HCT116 (cell line): ENCODE results near the gene SDF4. TPM values are rescaled to one million over a fixed set of nuclear protein-coding genes. Genes with fewer than 3 reads are reported as not detected.

Experiments
- ATAC-seq: fragments of 200-7000 bp; cut with Tn5 transposase; 2 replicates; pipeline ENCODE4 v1.9.1; 2020; ENCODE audit warnings: mild to moderate bottlenecking, moderate library complexity
- BruUV-seq: library from RNA; stranded (reverse); fragments of 400-500 nt; replicated peaks from 2 replicates; lab custom pipeline; 2021; lab: Mats Ljungman, UMichigan
- CTCF ChIA-PET: fragments of 300-600 bp; sonication (Branson Sonifier 250); formaldehyde crosslinking; loops from one replicate; lab custom pipeline; 2021; ENCODE audit warnings: antibody characterized with exemption; lab: Charles Lee
- POLR2A ChIA-PET: fragments of 300-600, 350-600 bp; sonication (Branson Sonifier 250); formaldehyde crosslinking; loops from one replicate; lab custom pipeline; 2021; ENCODE audit warnings: antibody characterized with exemption; lab: Charles Lee
- RAD21 ChIA-PET, 2 experiments: fragments of 300-600 bp; sonication (Branson Sonifier 250); formaldehyde crosslinking; loops; one replicate each; lab custom pipeline; 2023; ENCODE audit warnings: low total read pairs in 2 of 2; ENCODE audit not compliant: uncharacterized antibody in 2 of 2, unreplicated experiment in 2 of 2, low non-redundant PET in 1 of 2; lab: Charles Lee
- DNase-seq: peaks from one replicate; pipeline ENCODE4 v3.0.0-alpha.2; 2010; ENCODE audit warnings: low read depth, low spot score
- H2AFZ ChIP-seq: fragments of 200-600 bp; shearing (Covaris generic), sonication (generic); 2 replicates; pipeline ENCODE4 v1.6.1; 2017; ENCODE audit warnings: low read depth, mixed run types, mixed read lengths, antibody characterized with exemption, low read length; ENCODE audit not compliant: poor library complexity, severe bottlenecking
- H3K27ac ChIP-seq: 2 replicates; pipeline ENCODE4 v1.5.1; 2012; ENCODE audit warnings: low read depth, low read length
- H3K27me3 ChIP-seq: fragments of 200-600 bp; sonication (generic); 2 replicates; pipeline ENCODE4 v1.6.1; 2016; ENCODE audit warnings: mixed run types, low read length, mixed read lengths; ENCODE audit not compliant: insufficient read depth
- H3K36me3 ChIP-seq, 2 experiments: fragments of 200-500 bp in 1 of 2; fragments of 200-600 bp in 1 of 2; sonication (Bioruptor generic) in 1 of 2; sonication (generic) in 1 of 2; 2 replicates each; pipeline versions ENCODE4 v1.5.1 to v1.6.1; 2014 to 2016; ENCODE audit warnings: low read length in 2 of 2, inconsistent platforms in 1 of 2, mixed read lengths in 1 of 2, mixed run types in 1 of 2; ENCODE audit not compliant: insufficient read depth in 2 of 2, control insufficient read depth in 1 of 2
- H3K4me1 ChIP-seq, 2 experiments: fragments of 200-600 bp in 1 of 2; sonication (generic) in 1 of 2; 2 replicates each; pipeline versions ENCODE4 v1.5.1 to v1.6.1; 2012 to 2017; ENCODE audit warnings: low read length in 2 of 2, inconsistent platforms in 1 of 2, mild to moderate bottlenecking in 1 of 2, mixed read lengths in 1 of 2, mixed run types in 1 of 2, moderate library complexity in 1 of 2; ENCODE audit not compliant: insufficient read depth in 2 of 2, control insufficient read depth in 1 of 2
- H3K4me2 ChIP-seq: fragments of 200-600 bp; sonication (generic); 2 replicates; pipeline ENCODE4 v1.6.1; 2017; ENCODE audit warnings: mixed run types, low read length, mixed read lengths
- H3K4me3 ChIP-seq, 2 experiments: fragments of 200-600 bp in 1 of 2; sonication (generic) in 1 of 2; replicated peaks in 1 of 2; 2 replicates each; pipeline ENCODE4 v1.5.1; 2011 to 2016; ENCODE audit warnings: low read length in 2 of 2, control low read depth in 1 of 2, low read depth in 1 of 2, mild to moderate bottlenecking in 1 of 2, mixed read lengths in 1 of 2, mixed run types in 1 of 2
- H3K79me2 ChIP-seq: fragments of 200-600 bp; sonication (generic); 2 replicates; pipeline ENCODE4 v1.6.1; 2017; ENCODE audit warnings: mild to moderate bottlenecking, mixed run types, low read length, moderate library complexity, mixed read lengths; ENCODE audit not compliant: insufficient read depth
- H3K9ac ChIP-seq: fragments of 200-600 bp; sonication (generic); 2 replicates; pipeline ENCODE4 v1.6.1; 2016; ENCODE audit warnings: low read length, mixed read lengths
- H3K9me2 ChIP-seq: fragments of 200-600 bp; sonication (generic), shearing (Covaris generic); 2 replicates; pipeline ENCODE4 v1.6.1; 2017; ENCODE audit warnings: mixed run types, mild to moderate bottlenecking, moderate library complexity; ENCODE audit not compliant: insufficient read depth
- H3K9me3 ChIP-seq, 2 experiments: fragments of 200-500 bp in 1 of 2; fragments of 200-600 bp in 1 of 2; sonication (Bioruptor generic) in 1 of 2; sonication (generic) in 1 of 2; 2 replicates each; pipeline ENCODE4 v1.6.1; 2014 to 2017; ENCODE audit warnings: low read length in 2 of 2, mixed read lengths in 2 of 2, inconsistent platforms in 1 of 2, low read depth in 1 of 2, mild to moderate bottlenecking in 1 of 2, mixed run types in 1 of 2, moderate library complexity in 1 of 2; ENCODE audit not compliant: control insufficient read depth in 1 of 2, insufficient read depth in 1 of 2
- H4K20me1 ChIP-seq: fragments of 200-600 bp; sonication (generic), shearing (Covaris generic); 2 replicates; pipeline ENCODE4 v1.6.1; 2017; ENCODE audit warnings: mixed run types, mild to moderate bottlenecking, moderate library complexity; ENCODE audit not compliant: insufficient read depth
- CBX3 ChIP-seq: IDR thresholded peaks from 2 replicates; pipeline ENCODE4 v1.6.1; 2012; ENCODE audit warnings: low read depth
- CEBPB ChIP-seq: IDR thresholded peaks from 2 replicates; pipeline ENCODE4 v1.6.1; 2012; ENCODE audit warnings: low read depth
- EGR1 ChIP-seq: IDR thresholded peaks from 2 replicates; pipeline ENCODE4 v1.6.1; 2012; ENCODE audit warnings: low read depth
- ELF1 ChIP-seq: IDR thresholded peaks from 2 replicates; pipeline ENCODE4 v1.6.1; 2012; ENCODE audit warnings: low read depth, borderline replicate concordance
- EZH2 ChIP-seq: fragments of 200-600 bp; sonication (generic); IDR thresholded peaks from 2 replicates; pipeline ENCODE4 v1.6.1; 2017; ENCODE audit warnings: antibody characterized with exemption, mixed run types
- EZH2phosphoT487 ChIP-seq: fragments of 200-600 bp; IDR thresholded peaks from 2 replicates; pipeline ENCODE4 v1.6.1; 2018; ENCODE audit warnings: antibody characterized with exemption, borderline replicate concordance
- FOSL1 ChIP-seq: IDR thresholded peaks from 2 replicates; pipeline ENCODE4 v1.6.1; 2012; ENCODE audit warnings: low read depth
- POLR2A ChIP-seq: IDR thresholded peaks from 2 replicates; pipeline ENCODE4 v1.7.0; 2011; ENCODE audit warnings: borderline replicate concordance; ENCODE audit not compliant: insufficient read depth, insufficient read length; ENCODE audit errors: extremely low read depth
- POLR2AphosphoS5 ChIP-seq: IDR thresholded peaks from 2 replicates; pipeline ENCODE4 v1.6.1; 2011; ENCODE audit warnings: mild to moderate bottlenecking, low read depth, low read length, moderate library complexity
- RAD21 ChIP-seq: IDR thresholded peaks from 2 replicates; pipeline ENCODE4 v1.6.1; 2012; ENCODE audit warnings: low read depth, mild to moderate bottlenecking
- SP1 ChIP-seq: IDR thresholded peaks from 2 replicates; pipeline ENCODE4 v1.6.1; 2012; ENCODE audit warnings: low read depth
- SRF ChIP-seq: IDR thresholded peaks from 2 replicates; pipeline ENCODE4 v1.6.1; 2012; ENCODE audit warnings: low read depth
- TCF7L2 ChIP-seq: IDR thresholded peaks from 2 replicates; pipeline ENCODE4 v1.7.0; 2011; ENCODE audit warnings: borderline replicate concordance, inconsistent platforms; ENCODE audit not compliant: insufficient read depth, insufficient read length; ENCODE audit errors: extremely low read depth
- YY1 ChIP-seq: IDR thresholded peaks from 2 replicates; pipeline ENCODE4 v1.6.1; 2011; ENCODE audit warnings: low read length, low read depth, moderate library complexity, mild to moderate bottlenecking; ENCODE audit not compliant: insufficient replicate concordance; ENCODE audit errors: extremely low read depth
- ZFX ChIP-seq: fragments of 450-650 bp; IDR thresholded peaks from 2 replicates; pipeline ENCODE4 v1.6.1; 2017
- intact Hi-C: fragments of 100-400 bp; cut with micrococcal nuclease; formaldehyde crosslinking; loops from 2 replicates; pipeline ENCODE4 v1.10.0; 2022
- total RNA-seq: library from RNA; stranded (reverse); gene quantifications from one replicate; pipeline ENCODE4 v1.2.1, GENCODE V29; 2021; ENCODE audit not compliant: unreplicated experiment
- TF ChIP-seq, protein P1 (sequence below): IDR thresholded peaks from 2 replicates; pipeline ENCODE4 v1.6.1; 2012
- TF ChIP-seq, protein P2 (sequence below): IDR thresholded peaks from 2 replicates; pipeline ENCODE4 v1.6.1; 2012; ENCODE audit warnings: low read depth

SDF4 gene
- total RNA-seq, 1 experiment from 2014 or later, result 133 TPM

DNA sequence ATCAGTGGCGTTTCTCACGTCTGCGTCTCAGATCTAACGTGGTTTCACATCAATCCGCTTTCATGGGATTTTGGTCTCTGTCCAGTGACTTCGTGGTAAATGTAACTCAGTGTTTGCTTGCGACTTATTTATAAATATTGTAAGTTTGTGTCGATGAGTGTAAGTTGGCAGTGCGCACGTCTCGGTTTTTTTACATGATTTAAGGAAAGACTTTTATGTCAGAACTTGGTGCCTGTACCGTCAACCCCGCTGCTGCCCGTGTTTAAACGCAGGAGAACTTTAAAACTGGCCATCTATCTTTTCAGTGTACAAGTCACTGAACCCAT, 1.7 kb upstream of the SDF4 start:
- H3K9me3 ChIP-seq, result no peaks in the 10 kb centered on the region
- ChIA-PET RAD21 (no interaction called here), POLR2A (no interaction called here), CTCF (no interaction called here)
- no peak overlapping the region for H2AFZ ChIP-seq
- ATAC-seq, result no peak
- BruUV-seq, result no TSS peak
- no peaks in the 10 kb centered on the region for H3K9me2 ChIP-seq
- no peak for DNase-seq
- H3K27me3 ChIP-seq, result no peaks in the 10 kb centered on the region
- intact Hi-C loops, result no loop called here
- TF ChIP-seq CEBPB (no peak), POLR2AphosphoS5 (no peak), FOSL1 (no peak), EZH2phosphoT487 (no peak), POLR2A (no peak), RAD21 (no peak), EZH2 (no peak), TCF7L2 (no peak), SP1 (no peak), CBX3 (no peak), ZFX (no peak), YY1 (no peak), SRF (no peak), ELF1 (no peak), EGR1 (no peak)
- TF ChIP-seq, protein P1, sequence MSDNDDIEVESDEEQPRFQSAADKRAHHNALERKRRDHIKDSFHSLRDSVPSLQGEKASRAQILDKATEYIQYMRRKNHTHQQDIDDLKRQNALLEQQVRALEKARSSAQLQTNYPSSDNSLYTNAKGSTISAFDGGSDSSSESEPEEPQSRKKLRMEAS, result no peak
- TF ChIP-seq, protein P2, sequence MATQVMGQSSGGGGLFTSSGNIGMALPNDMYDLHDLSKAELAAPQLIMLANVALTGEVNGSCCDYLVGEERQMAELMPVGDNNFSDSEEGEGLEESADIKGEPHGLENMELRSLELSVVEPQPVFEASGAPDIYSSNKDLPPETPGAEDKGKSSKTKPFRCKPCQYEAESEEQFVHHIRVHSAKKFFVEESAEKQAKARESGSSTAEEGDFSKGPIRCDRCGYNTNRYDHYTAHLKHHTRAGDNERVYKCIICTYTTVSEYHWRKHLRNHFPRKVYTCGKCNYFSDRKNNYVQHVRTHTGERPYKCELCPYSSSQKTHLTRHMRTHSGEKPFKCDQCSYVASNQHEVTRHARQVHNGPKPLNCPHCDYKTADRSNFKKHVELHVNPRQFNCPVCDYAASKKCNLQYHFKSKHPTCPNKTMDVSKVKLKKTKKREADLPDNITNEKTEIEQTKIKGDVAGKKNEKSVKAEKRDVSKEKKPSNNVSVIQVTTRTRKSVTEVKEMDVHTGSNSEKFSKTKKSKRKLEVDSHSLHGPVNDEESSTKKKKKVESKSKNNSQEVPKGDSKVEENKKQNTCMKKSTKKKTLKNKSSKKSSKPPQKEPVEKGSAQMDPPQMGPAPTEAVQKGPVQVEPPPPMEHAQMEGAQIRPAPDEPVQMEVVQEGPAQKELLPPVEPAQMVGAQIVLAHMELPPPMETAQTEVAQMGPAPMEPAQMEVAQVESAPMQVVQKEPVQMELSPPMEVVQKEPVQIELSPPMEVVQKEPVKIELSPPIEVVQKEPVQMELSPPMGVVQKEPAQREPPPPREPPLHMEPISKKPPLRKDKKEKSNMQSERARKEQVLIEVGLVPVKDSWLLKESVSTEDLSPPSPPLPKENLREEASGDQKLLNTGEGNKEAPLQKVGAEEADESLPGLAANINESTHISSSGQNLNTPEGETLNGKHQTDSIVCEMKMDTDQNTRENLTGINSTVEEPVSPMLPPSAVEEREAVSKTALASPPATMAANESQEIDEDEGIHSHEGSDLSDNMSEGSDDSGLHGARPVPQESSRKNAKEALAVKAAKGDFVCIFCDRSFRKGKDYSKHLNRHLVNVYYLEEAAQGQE, result no peak
- no peak overlapping the region for H3K9ac ChIP-seq
- H3K4me3 ChIP-seq, result no peak overlapping the region
- no peaks in the 10 kb centered on the region for H4K20me1 ChIP-seq
- H3K4me2 ChIP-seq, result no peak overlapping the region
- peaks cover 11 to 37% of the 10 kb centered on the region in 2 experiments; a peak in 3 of 4 replicates for H3K4me1 ChIP-seq
- no peak overlapping the region; the same call in 1 of the 2 replicates for H3K27ac ChIP-seq
- H3K36me3 ChIP-seq, result peaks cover 0 to 8% of the 10 kb centered on the region in 2 experiments; a peak in 1 of 4 replicates
- H3K79me2 ChIP-seq, result peaks cover 51% of the 10 kb centered on the region
